Eye (tissue), 1 donor: ENCODE measurements around the gene LCK.
"Not testable (repeated sequence)": the region's sequence is repeated elsewhere in the genome, so short reads cannot be mapped to it uniquely, and the experiment has no call there.

Source experiments
- DNase-seq: peaks from one replicate; pipeline ENCODE4 v3.0.0-alpha.2; 2015

LCK gene

GRCh38 chr1:32274646-32275340 is 23.7 kb downstream of the LCK start:
- DNase-seq: no peak

- DNase-seq: peak; percentile 40
Observed at GRCh38 chr1:32275424-32275823, 24.4 kb downstream of the LCK start.

- DNase-seq: no peak
Observed at GRCh38 chr1:32276032-32276782, 25.1 kb downstream of the LCK start.

- not testable (repeated sequence) for DNase-seq
Observed at GRCh38 chr1:32284777-32285176, 33.7 kb downstream of the LCK start.

- no peak for DNase-seq
Observed at GRCh38 chr1:32285658-32286057, 34.6 kb downstream of the LCK start.

GRCh38 chr1:32286763-32287162 is 35.7 kb downstream of the LCK start:
- DNase-seq: no peak

- DNase-seq: no peak
Observed at GRCh38 chr1:32289256-32289655, 38.2 kb downstream of the LCK start.

GRCh38 chr1:32291145-32291707 is 40.2 kb downstream of the LCK start:
- no peak for DNase-seq

- peak; percentile 95 for DNase-seq
Observed at GRCh38 chr1:32291708-32292538, 40.9 kb downstream of the LCK start, which contains the start of gene HDAC1. HDAC1 (plus strand) TSS chr1:32292083; CDS start chr1:32292170, 87 bp downstream.

GRCh38 chr1:32298211-32298610 is 47.1 kb downstream of the LCK start:
- DNase-seq: not testable (repeated sequence)

- DNase-seq: no peak
Observed at GRCh38 chr1:32299327-32299726, 48.3 kb downstream of the LCK start.

GRCh38 chr1:32303358-32303757 is 52.3 kb downstream of the LCK start:
- no peak for DNase-seq

- DNase-seq: no peak
Observed at GRCh38 chr1:32303997-32304622, 53.0 kb downstream of the LCK start.

- no peak for DNase-seq
Observed at GRCh38 chr1:32305310-32305709, 54.2 kb downstream of the LCK start.

- DNase-seq: no peak
Observed at GRCh38 chr1:32307324-32307723, 56.3 kb downstream of the LCK start.

GRCh38 chr1:32309960-32310359 is 58.9 kb downstream of the LCK start:
- no peak for DNase-seq

GRCh38 chr1:32311709-32312393 is 60.8 kb downstream of the LCK start:
- no peak for DNase-seq

- DNase-seq: no peak
Observed at GRCh38 chr1:32316903-32317277, 65.8 kb downstream of the LCK start.

- DNase-seq: no peak
Observed at GRCh38 chr1:32318127-32318869, 67.2 kb downstream of the LCK start.

- DNase-seq: no peak
Observed at GRCh38 chr1:32321712-32322291, 70.7 kb downstream of the LCK start.

- no peak for DNase-seq
Observed at GRCh38 chr1:32327204-32327603, 76.1 kb downstream of the LCK start.
